HCT116 (cell line): ENCODE measurements around the gene CMIP. TPM values are rescaled to one million over a fixed set of nuclear protein-coding genes. Genes with fewer than 3 reads are reported as not detected.

Experiments
- ATAC-seq: fragments of 200-7000 bp; cut with Tn5 transposase; 2 replicates; pipeline ENCODE4 v1.9.1; 2020; ENCODE audit warnings: mild to moderate bottlenecking, moderate library complexity
- BruUV-seq: library from RNA; stranded (reverse); fragments of 400-500 nt; replicated peaks from 2 replicates; lab custom pipeline; 2021; lab: Mats Ljungman, UMichigan
- CTCF ChIA-PET: fragments of 300-600 bp; sonication (Branson Sonifier 250); formaldehyde crosslinking; loops from one replicate; lab custom pipeline; 2021; ENCODE audit warnings: antibody characterized with exemption; lab: Charles Lee
- POLR2A ChIA-PET: fragments of 300-600, 350-600 bp; sonication (Branson Sonifier 250); formaldehyde crosslinking; loops from one replicate; lab custom pipeline; 2021; ENCODE audit warnings: antibody characterized with exemption; lab: Charles Lee
- RAD21 ChIA-PET, 2 experiments: fragments of 300-600 bp; sonication (Branson Sonifier 250); formaldehyde crosslinking; loops; one replicate each; lab custom pipeline; 2023; ENCODE audit warnings: low total read pairs in 2 of 2; ENCODE audit not compliant: uncharacterized antibody in 2 of 2, unreplicated experiment in 2 of 2, low non-redundant PET in 1 of 2; lab: Charles Lee
- DNase-seq: peaks from one replicate; pipeline ENCODE4 v3.0.0-alpha.2; 2010; ENCODE audit warnings: low read depth, low spot score
- H2AFZ ChIP-seq: fragments of 200-600 bp; shearing (Covaris generic), sonication (generic); 2 replicates; pipeline ENCODE4 v1.6.1; 2017; ENCODE audit warnings: low read depth, mixed run types, mixed read lengths, antibody characterized with exemption, low read length; ENCODE audit not compliant: poor library complexity, severe bottlenecking
- H3K27ac ChIP-seq: 2 replicates; pipeline ENCODE4 v1.5.1; 2012; ENCODE audit warnings: low read depth, low read length
- H3K27me3 ChIP-seq: fragments of 200-600 bp; sonication (generic); 2 replicates; pipeline ENCODE4 v1.6.1; 2016; ENCODE audit warnings: mixed run types, low read length, mixed read lengths; ENCODE audit not compliant: insufficient read depth
- H3K36me3 ChIP-seq, 2 experiments: fragments of 200-500 bp in 1 of 2; fragments of 200-600 bp in 1 of 2; sonication (Bioruptor generic) in 1 of 2; sonication (generic) in 1 of 2; 2 replicates each; pipeline versions ENCODE4 v1.5.1 to v1.6.1; 2014 to 2016; ENCODE audit warnings: low read length in 2 of 2, inconsistent platforms in 1 of 2, mixed read lengths in 1 of 2, mixed run types in 1 of 2; ENCODE audit not compliant: insufficient read depth in 2 of 2, control insufficient read depth in 1 of 2
- H3K4me1 ChIP-seq, 2 experiments: fragments of 200-600 bp in 1 of 2; sonication (generic) in 1 of 2; 2 replicates each; pipeline versions ENCODE4 v1.5.1 to v1.6.1; 2012 to 2017; ENCODE audit warnings: low read length in 2 of 2, inconsistent platforms in 1 of 2, mild to moderate bottlenecking in 1 of 2, mixed read lengths in 1 of 2, mixed run types in 1 of 2, moderate library complexity in 1 of 2; ENCODE audit not compliant: insufficient read depth in 2 of 2, control insufficient read depth in 1 of 2
- H3K4me2 ChIP-seq: fragments of 200-600 bp; sonication (generic); 2 replicates; pipeline ENCODE4 v1.6.1; 2017; ENCODE audit warnings: mixed run types, low read length, mixed read lengths
- H3K4me3 ChIP-seq, 2 experiments: fragments of 200-600 bp in 1 of 2; sonication (generic) in 1 of 2; replicated peaks in 1 of 2; 2 replicates each; pipeline ENCODE4 v1.5.1; 2011 to 2016; ENCODE audit warnings: low read length in 2 of 2, control low read depth in 1 of 2, low read depth in 1 of 2, mild to moderate bottlenecking in 1 of 2, mixed read lengths in 1 of 2, mixed run types in 1 of 2
- H3K79me2 ChIP-seq: fragments of 200-600 bp; sonication (generic); 2 replicates; pipeline ENCODE4 v1.6.1; 2017; ENCODE audit warnings: mild to moderate bottlenecking, mixed run types, low read length, moderate library complexity, mixed read lengths; ENCODE audit not compliant: insufficient read depth
- H3K9ac ChIP-seq: fragments of 200-600 bp; sonication (generic); 2 replicates; pipeline ENCODE4 v1.6.1; 2016; ENCODE audit warnings: low read length, mixed read lengths
- H3K9me2 ChIP-seq: fragments of 200-600 bp; sonication (generic), shearing (Covaris generic); 2 replicates; pipeline ENCODE4 v1.6.1; 2017; ENCODE audit warnings: mixed run types, mild to moderate bottlenecking, moderate library complexity; ENCODE audit not compliant: insufficient read depth
- H3K9me3 ChIP-seq, 2 experiments: fragments of 200-500 bp in 1 of 2; fragments of 200-600 bp in 1 of 2; sonication (Bioruptor generic) in 1 of 2; sonication (generic) in 1 of 2; 2 replicates each; pipeline ENCODE4 v1.6.1; 2014 to 2017; ENCODE audit warnings: low read length in 2 of 2, mixed read lengths in 2 of 2, inconsistent platforms in 1 of 2, low read depth in 1 of 2, mild to moderate bottlenecking in 1 of 2, mixed run types in 1 of 2, moderate library complexity in 1 of 2; ENCODE audit not compliant: control insufficient read depth in 1 of 2, insufficient read depth in 1 of 2
- H4K20me1 ChIP-seq: fragments of 200-600 bp; sonication (generic), shearing (Covaris generic); 2 replicates; pipeline ENCODE4 v1.6.1; 2017; ENCODE audit warnings: mixed run types, mild to moderate bottlenecking, moderate library complexity; ENCODE audit not compliant: insufficient read depth
- CBX3 ChIP-seq: IDR thresholded peaks from 2 replicates; pipeline ENCODE4 v1.6.1; 2012; ENCODE audit warnings: low read depth
- EGR1 ChIP-seq: IDR thresholded peaks from 2 replicates; pipeline ENCODE4 v1.6.1; 2012; ENCODE audit warnings: low read depth
- EZH2phosphoT487 ChIP-seq: fragments of 200-600 bp; IDR thresholded peaks from 2 replicates; pipeline ENCODE4 v1.6.1; 2018; ENCODE audit warnings: antibody characterized with exemption, borderline replicate concordance
- FOSL1 ChIP-seq: IDR thresholded peaks from 2 replicates; pipeline ENCODE4 v1.6.1; 2012; ENCODE audit warnings: low read depth
- JUND ChIP-seq: IDR thresholded peaks from 2 replicates; pipeline ENCODE4 v1.6.1; 2012
- POLR2AphosphoS5 ChIP-seq: IDR thresholded peaks from 2 replicates; pipeline ENCODE4 v1.6.1; 2011; ENCODE audit warnings: mild to moderate bottlenecking, low read depth, low read length, moderate library complexity
- RAD21 ChIP-seq: IDR thresholded peaks from 2 replicates; pipeline ENCODE4 v1.6.1; 2012; ENCODE audit warnings: low read depth, mild to moderate bottlenecking
- SIN3A ChIP-seq: IDR thresholded peaks from 2 replicates; pipeline ENCODE4 v1.6.1; 2012; ENCODE audit warnings: low read depth
- SP1 ChIP-seq: IDR thresholded peaks from 2 replicates; pipeline ENCODE4 v1.6.1; 2012; ENCODE audit warnings: low read depth
- SRF ChIP-seq: IDR thresholded peaks from 2 replicates; pipeline ENCODE4 v1.6.1; 2012; ENCODE audit warnings: low read depth
- TCF7L2 ChIP-seq: IDR thresholded peaks from 2 replicates; pipeline ENCODE4 v1.7.0; 2011; ENCODE audit warnings: borderline replicate concordance, inconsistent platforms; ENCODE audit not compliant: insufficient read depth, insufficient read length; ENCODE audit errors: extremely low read depth
- YY1 ChIP-seq: IDR thresholded peaks from 2 replicates; pipeline ENCODE4 v1.6.1; 2011; ENCODE audit warnings: low read length, low read depth, moderate library complexity, mild to moderate bottlenecking; ENCODE audit not compliant: insufficient replicate concordance; ENCODE audit errors: extremely low read depth
- ZNF274 ChIP-seq: fragments of 200-500 bp; sonication (Bioruptor generic); IDR thresholded peaks from 2 replicates; pipeline ENCODE4 v1.6.1; 2014; ENCODE audit warnings: mild to moderate bottlenecking, low read depth, low read length, inconsistent platforms
- intact Hi-C: fragments of 100-400 bp; cut with micrococcal nuclease; formaldehyde crosslinking; loops from 2 replicates; pipeline ENCODE4 v1.10.0; 2022
- total RNA-seq: library from RNA; stranded (reverse); gene quantifications from one replicate; pipeline ENCODE4 v1.2.1, GENCODE V29; 2021; ENCODE audit not compliant: unreplicated experiment
- TF ChIP-seq, protein P1 (sequence below): IDR thresholded peaks from 2 replicates; pipeline ENCODE4 v1.6.1; 2011; ENCODE audit warnings: mild to moderate bottlenecking, low read length, moderate library complexity; ENCODE audit not compliant: insufficient replicate concordance; ENCODE audit errors: extremely low read depth

Gene CMIP
- total RNA-seq, 1 experiment from 2014 or later: 64.6 TPM

DNA sequence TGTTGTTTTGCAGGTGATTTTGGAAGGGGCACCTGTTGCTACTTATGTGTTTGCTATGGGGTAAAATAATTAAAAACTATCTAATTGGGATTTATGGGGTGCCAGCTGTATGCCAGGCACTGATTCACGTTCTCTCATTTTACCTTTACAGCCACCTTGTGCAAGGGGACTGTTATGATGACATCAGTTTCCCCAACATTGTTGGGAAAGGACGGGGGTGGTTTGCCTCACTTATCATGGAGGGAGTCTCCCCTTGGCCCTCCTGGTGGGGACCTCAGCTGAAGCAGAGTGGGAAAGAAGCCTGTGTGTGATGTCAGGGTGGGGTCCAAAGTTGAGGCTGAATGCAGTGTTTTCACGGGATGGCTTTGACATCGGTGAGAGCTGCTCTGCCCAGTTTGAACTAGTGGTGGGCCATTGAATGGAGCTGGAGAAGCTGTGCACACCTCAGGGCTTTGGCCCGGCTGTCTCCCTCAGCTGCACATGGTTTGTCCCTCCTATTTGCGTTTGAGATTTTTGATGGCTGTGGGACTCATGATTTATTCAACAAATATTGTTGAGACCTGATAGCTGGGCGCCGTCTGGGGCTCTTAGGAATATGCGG is 36.1 kb downstream of the CMIP start:
- TF ChIP-seq SRF: no peak
- TF ChIP-seq ZNF274: no peak
- no peak for TF ChIP-seq JUND
- no peak for TF ChIP-seq CBX3
- no peak for TF ChIP-seq RAD21
- TF ChIP-seq TCF7L2: no peak
- no peak for TF ChIP-seq FOSL1
- no peak for TF ChIP-seq SP1
- TF ChIP-seq SIN3A: no peak
- TF ChIP-seq, protein P1, sequence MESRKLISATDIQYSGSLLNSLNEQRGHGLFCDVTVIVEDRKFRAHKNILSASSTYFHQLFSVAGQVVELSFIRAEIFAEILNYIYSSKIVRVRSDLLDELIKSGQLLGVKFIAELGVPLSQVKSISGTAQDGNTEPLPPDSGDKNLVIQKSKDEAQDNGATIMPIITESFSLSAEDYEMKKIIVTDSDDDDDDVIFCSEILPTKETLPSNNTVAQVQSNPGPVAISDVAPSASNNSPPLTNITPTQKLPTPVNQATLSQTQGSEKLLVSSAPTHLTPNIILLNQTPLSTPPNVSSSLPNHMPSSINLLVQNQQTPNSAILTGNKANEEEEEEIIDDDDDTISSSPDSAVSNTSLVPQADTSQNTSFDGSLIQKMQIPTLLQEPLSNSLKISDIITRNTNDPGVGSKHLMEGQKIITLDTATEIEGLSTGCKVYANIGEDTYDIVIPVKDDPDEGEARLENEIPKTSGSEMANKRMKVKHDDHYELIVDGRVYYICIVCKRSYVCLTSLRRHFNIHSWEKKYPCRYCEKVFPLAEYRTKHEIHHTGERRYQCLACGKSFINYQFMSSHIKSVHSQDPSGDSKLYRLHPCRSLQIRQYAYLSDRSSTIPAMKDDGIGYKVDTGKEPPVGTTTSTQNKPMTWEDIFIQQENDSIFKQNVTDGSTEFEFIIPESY: no peak
- no peak for TF ChIP-seq EGR1
- no peak for TF ChIP-seq POLR2AphosphoS5
- TF ChIP-seq YY1: no peak
- no peak for TF ChIP-seq EZH2phosphoT487
- ChIA-PET CTCF (no interaction called here), POLR2A (interaction anchor here (1.0 kb wide), 1 partner anchor 52 kb away, joined by 3 read pairs; no protein-coding TSS in a partner anchor), RAD21 (no interaction called here)
- peak overlapping the region; percentile 27 for H3K4me2 ChIP-seq
- H2AFZ ChIP-seq: no peak overlapping the region
- peaks cover 4% of the 10 kb centered on the region; the same call in 1 of the 2 replicates for H4K20me1 ChIP-seq
- no peak overlapping the region for H3K4me3 ChIP-seq
- H3K9ac ChIP-seq: peak overlapping the region; percentile 14
- intact Hi-C loops: no loop called here
- ATAC-seq (no peak), DNase-seq (no peak)
- no peaks in the 10 kb centered on the region for H3K9me2 ChIP-seq
- H3K79me2 ChIP-seq: peaks cover 95% of the 10 kb centered on the region
- H3K4me1 ChIP-seq: peaks cover 14 to 59% of the 10 kb centered on the region in 2 experiments; a peak in 3 of 4 replicates
- H3K27me3 ChIP-seq: no peaks in the 10 kb centered on the region
- no peaks in the 10 kb centered on the region for H3K9me3 ChIP-seq
- peaks cover 2 to 3% of the 10 kb centered on the region in 2 experiments; a peak in 1 of 4 replicates for H3K36me3 ChIP-seq
- H3K27ac ChIP-seq: no peak overlapping the region
- BruUV-seq: no TSS peak
